Mucosa of descending colon (tissue), 3 donors: ENCODE data around the gene CMBL. TPM values are rescaled to one million over a fixed set of nuclear protein-coding genes. Genes with fewer than 3 reads are reported as not detected.

Experiments
- ATAC-seq: fragments of 200-7000 bp; cut with Tn5 transposase; one replicate; pipeline ENCODE4 v1.9.1; 2020; ENCODE audit warnings: mild to moderate bottlenecking, moderate library complexity
- DNase-seq, 3 donors: peaks; one replicate each; pipeline ENCODE4 v3.0.0-alpha.2; 2020
- H3K36me3 ChIP-seq: fragments of 200-600 bp; one replicate; pipeline ENCODE4 v1.8.0; 2021; ENCODE audit warnings: low read depth, mild to moderate bottlenecking
- H3K4me1 ChIP-seq: fragments of 200-600 bp; one replicate; pipeline ENCODE4 v1.8.0; 2021; ENCODE audit warnings: low read depth, mild to moderate bottlenecking
- H3K4me3 ChIP-seq: fragments of 200-600 bp; one replicate; pipeline ENCODE4 v1.8.0; 2021; ENCODE audit warnings: mild to moderate bottlenecking
- H3K9me3 ChIP-seq: fragments of 200-600 bp; one replicate; pipeline ENCODE4 v1.8.0; 2021; ENCODE audit warnings: mild to moderate bottlenecking
- intact Hi-C, 2 donors: fragments of 100-400 bp; cut with DNase I in 1 of 2; cut with micrococcal nuclease in 1 of 2; formaldehyde crosslinking; loops; one replicate each; pipeline versions ENCODE4 v1.11.0 to v1.11.1; 2022; cut with DNase I, micrococcal nuclease
- total RNA-seq, 3 donors: library from RNA; stranded (reverse); fragmentation: NEBNext Ultra II Directional in 2 of 3; extraction: Animal tissue kit (Norgen Biotek cat#: 25700) in 2 of 3; gene quantifications; one replicate each; pipeline versions ENCODE4 v1.2.1 to v1.2.4, GENCODE V29; 2021 to 2023
- TF ChIP-seq, protein P1 (sequence below): fragments of 200-600 bp; IDR thresholded peaks from one replicate; pipeline ENCODE4 v1.8.0; 2022; ENCODE audit warnings: antibody characterized with exemption, mild to moderate bottlenecking
- donor health status: DM: no; HTN: no; CAD: no; lungs with moderate emphysema.
- donor health status: DM: no; HTN: no; CAD: no.
- donor health status: DM: no; HTN: yes; CAD: no.

Gene CMBL
- total RNA-seq, 3 donors from 2014 or later, result 81.4 to 210 (median 97.9) TPM

DNA sequence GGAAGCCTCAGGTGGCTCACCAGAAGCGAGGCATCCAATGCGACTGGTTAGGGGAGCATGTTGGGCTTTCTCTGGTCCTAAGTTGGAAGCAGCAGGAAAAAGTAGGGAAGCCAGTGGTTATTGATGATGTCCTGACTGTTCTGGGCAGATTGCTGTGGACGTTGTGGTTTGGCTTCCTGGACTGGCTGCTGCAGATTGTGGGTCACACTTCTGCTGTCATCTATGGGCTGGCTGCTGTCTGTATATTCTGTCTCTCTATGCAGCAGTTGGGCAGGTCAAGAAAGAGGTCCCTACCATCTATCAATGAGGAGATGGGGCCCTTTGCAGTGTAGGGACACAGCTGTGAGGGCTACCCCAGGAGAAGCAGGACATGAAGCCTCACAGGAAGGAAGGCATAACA, 32.3 kb upstream of the CMBL start:
- intact Hi-C loops, result no loop called here
- no peak overlapping the region for H3K4me3 ChIP-seq
- TF ChIP-seq, protein P1, sequence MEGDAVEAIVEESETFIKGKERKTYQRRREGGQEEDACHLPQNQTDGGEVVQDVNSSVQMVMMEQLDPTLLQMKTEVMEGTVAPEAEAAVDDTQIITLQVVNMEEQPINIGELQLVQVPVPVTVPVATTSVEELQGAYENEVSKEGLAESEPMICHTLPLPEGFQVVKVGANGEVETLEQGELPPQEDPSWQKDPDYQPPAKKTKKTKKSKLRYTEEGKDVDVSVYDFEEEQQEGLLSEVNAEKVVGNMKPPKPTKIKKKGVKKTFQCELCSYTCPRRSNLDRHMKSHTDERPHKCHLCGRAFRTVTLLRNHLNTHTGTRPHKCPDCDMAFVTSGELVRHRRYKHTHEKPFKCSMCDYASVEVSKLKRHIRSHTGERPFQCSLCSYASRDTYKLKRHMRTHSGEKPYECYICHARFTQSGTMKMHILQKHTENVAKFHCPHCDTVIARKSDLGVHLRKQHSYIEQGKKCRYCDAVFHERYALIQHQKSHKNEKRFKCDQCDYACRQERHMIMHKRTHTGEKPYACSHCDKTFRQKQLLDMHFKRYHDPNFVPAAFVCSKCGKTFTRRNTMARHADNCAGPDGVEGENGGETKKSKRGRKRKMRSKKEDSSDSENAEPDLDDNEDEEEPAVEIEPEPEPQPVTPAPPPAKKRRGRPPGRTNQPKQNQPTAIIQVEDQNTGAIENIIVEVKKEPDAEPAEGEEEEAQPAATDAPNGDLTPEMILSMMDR, result no peak
- no peaks in the 10 kb centered on the region for H3K9me3 ChIP-seq
- H3K36me3 ChIP-seq, result no peaks in the 10 kb centered on the region
- no peaks in the 10 kb centered on the region for H3K4me1 ChIP-seq
- ATAC-seq, result no peak
- no peak for DNase-seq

DNA sequence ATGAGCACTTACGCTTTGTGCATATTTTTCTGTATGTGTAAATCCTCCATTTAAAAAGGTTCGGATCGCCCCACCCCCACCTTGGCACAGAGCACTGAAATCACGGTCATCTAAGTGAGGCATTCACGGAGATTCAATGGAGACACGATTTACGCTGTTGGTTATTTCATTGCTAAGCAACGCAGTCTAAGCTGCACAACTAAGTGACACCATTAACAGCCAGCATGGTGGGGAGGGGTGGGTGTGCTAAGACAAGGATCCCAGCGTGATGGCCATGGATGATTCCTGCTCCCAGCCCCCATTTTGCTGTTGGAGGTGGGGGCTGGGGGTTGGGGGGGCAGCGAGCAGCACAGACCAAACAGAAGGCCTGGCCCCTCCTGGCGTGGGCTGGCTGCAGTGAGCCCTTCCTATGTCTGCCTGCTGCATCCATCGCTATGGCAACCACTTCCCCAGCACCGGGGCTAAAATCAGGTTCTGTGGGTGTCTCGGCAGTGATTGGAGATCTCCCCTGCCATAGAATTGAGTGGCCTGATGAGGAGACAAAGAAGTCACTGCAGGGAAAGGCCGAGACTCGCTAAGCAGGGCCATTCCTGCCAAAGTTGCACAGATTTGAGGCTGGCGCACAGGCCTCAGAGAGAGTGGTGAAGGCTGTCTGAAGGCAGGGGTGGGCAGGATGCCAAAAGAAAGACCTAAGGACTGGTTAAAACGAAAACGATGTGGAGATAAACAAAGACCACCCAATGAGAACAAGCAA, 31.5 kb upstream of the CMBL start:
- H3K4me3 ChIP-seq, result no peak overlapping the region
- intact Hi-C loops, result no loop called here
- H3K36me3 ChIP-seq, result no peaks in the 10 kb centered on the region
- ATAC-seq (no peak), DNase-seq (no peak)
- H3K4me1 ChIP-seq, result no peaks in the 10 kb centered on the region
- TF ChIP-seq, protein P1, result no peak
- H3K9me3 ChIP-seq, result no peaks in the 10 kb centered on the region

DNA sequence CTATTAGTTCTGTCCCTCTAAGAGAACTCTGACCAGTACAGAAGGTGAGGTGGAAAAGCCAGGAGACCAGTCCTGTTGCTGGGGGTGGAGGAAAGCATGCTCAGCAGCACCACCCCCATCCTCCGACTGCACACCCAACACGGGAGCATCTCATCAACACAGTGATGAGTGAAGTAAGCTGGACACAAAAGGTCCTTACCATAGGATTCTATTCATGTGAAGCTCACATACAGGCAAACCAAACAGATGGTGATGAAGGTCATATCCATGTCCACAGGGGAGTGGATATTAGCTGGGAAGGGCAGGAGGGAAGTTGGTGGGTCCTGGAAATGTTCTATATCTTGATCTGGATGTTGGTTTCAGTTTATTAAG, 31.0 kb upstream of the CMBL start:
- intact Hi-C loops, result no loop called here
- Histone ChIP-seq H3K4me1 (no peaks in the 10 kb centered on the region), H3K9me3 (no peaks in the 10 kb centered on the region), H3K4me3 (no peak overlapping the region), H3K36me3 (no peaks in the 10 kb centered on the region)
- TF ChIP-seq, protein P1, result no peak
- ATAC-seq (no peak), DNase-seq (no peak)

DNA sequence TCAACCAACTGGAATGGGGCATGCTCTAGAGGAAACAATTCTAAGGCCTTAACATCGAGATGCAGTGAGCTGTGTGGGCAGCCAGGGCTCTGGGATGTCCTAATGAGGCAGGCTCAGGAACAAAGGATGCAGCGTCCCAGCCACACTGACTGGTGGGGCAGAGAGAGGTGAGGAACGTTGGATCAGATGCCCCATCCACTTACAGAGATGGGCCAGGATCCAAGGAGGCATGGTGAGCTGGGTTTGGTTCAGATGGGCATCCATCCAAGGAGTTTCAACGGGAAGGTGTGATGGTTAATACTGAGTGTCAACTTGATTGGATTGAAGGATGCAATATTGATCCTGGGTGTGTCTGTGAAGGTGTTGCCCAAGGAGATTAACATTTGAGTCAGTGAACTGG, 30.3 kb upstream of the CMBL start:
- TF ChIP-seq, protein P1, result no peak
- Histone ChIP-seq H3K4me3 (no peak overlapping the region), H3K4me1 (no peaks in the 10 kb centered on the region), H3K36me3 (no peaks in the 10 kb centered on the region), H3K9me3 (no peaks in the 10 kb centered on the region)
- DNase-seq, result no peak
- intact Hi-C loops, result no loop called here
- ATAC-seq, result no peak

DNA sequence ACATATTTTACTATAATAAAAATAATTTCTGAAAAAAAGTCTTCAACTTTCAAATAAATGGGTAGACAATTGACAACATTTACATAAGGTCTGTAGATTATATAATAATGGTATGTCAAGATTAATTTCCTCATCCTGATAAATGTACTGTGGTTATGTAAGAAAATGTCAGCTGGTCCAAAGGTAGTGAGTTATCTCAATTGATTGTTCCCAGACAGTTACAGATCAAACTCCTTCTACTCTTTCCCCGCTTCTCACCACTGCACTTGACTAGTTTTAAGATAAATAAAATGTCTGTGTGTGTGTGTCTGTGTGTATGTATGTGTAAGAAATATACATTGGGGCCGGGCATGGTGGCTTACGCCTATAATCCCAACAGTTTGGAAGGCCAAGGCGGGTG, 29.4 kb upstream of the CMBL start:
- ATAC-seq (no peak), DNase-seq (no peak)
- Histone ChIP-seq H3K9me3 (no peaks in the 10 kb centered on the region), H3K4me1 (no peaks in the 10 kb centered on the region), H3K36me3 (no peaks in the 10 kb centered on the region), H3K4me3 (no peak overlapping the region)
- intact Hi-C loops, result no loop called here
- TF ChIP-seq, protein P1, result no peak
